Mucosa of descending colon (tissue), 3 donors: ENCODE results near the gene CNOT11. TPM values are rescaled to one million over a fixed set of nuclear protein-coding genes. Genes with fewer than 3 reads are reported as not detected.
"Not testable (repeated sequence)": the region's sequence is repeated elsewhere in the genome, so short reads cannot be mapped to it uniquely, and the experiment has no call there.

Experiments
- ATAC-seq: fragments of 200-7000 bp; cut with Tn5 transposase; one replicate; pipeline ENCODE4 v1.9.1; 2020; ENCODE audit warnings: mild to moderate bottlenecking, moderate library complexity
- DNase-seq, 3 donors: peaks; one replicate each; pipeline ENCODE4 v3.0.0-alpha.2; 2020
- H3K36me3 ChIP-seq: fragments of 200-600 bp; one replicate; pipeline ENCODE4 v1.8.0; 2021; ENCODE audit warnings: low read depth, mild to moderate bottlenecking
- H3K4me1 ChIP-seq: fragments of 200-600 bp; one replicate; pipeline ENCODE4 v1.8.0; 2021; ENCODE audit warnings: low read depth, mild to moderate bottlenecking
- H3K4me3 ChIP-seq: fragments of 200-600 bp; one replicate; pipeline ENCODE4 v1.8.0; 2021; ENCODE audit warnings: mild to moderate bottlenecking
- H3K9me3 ChIP-seq: fragments of 200-600 bp; one replicate; pipeline ENCODE4 v1.8.0; 2021; ENCODE audit warnings: mild to moderate bottlenecking
- intact Hi-C, 2 donors: fragments of 100-400 bp; cut with DNase I in 1 of 2; cut with micrococcal nuclease in 1 of 2; formaldehyde crosslinking; loops; one replicate each; pipeline versions ENCODE4 v1.11.0 to v1.11.1; 2022; cut with DNase I, micrococcal nuclease
- total RNA-seq, 3 donors: library from RNA; stranded (reverse); fragmentation: NEBNext Ultra II Directional in 2 of 3; extraction: Animal tissue kit (Norgen Biotek cat#: 25700) in 2 of 3; gene quantifications; one replicate each; pipeline versions ENCODE4 v1.2.1 to v1.2.4, GENCODE V29; 2021 to 2023
- TF ChIP-seq, protein P1 (sequence below): fragments of 200-600 bp; IDR thresholded peaks from one replicate; pipeline ENCODE4 v1.8.0; 2022; ENCODE audit warnings: antibody characterized with exemption, mild to moderate bottlenecking
- donor health status: DM: no; HTN: no; CAD: no; lungs with moderate emphysema.
- donor health status: DM: no; HTN: no; CAD: no.
- donor health status: DM: no; HTN: yes; CAD: no.

The CNOT11 gene
- total RNA-seq, 3 donors from 2014 or later, result 39.3 to 56.7 (median 54.4) TPM

- ATAC-seq (peak; percentile 36), DNase-seq (no peak)
- Histone ChIP-seq H3K36me3 (no peaks in the 10 kb centered on the region), H3K4me1 (no peaks in the 10 kb centered on the region), H3K4me3 (no peak overlapping the region), H3K9me3 (peaks cover 3% of the 10 kb centered on the region)
- TF ChIP-seq, protein P1, sequence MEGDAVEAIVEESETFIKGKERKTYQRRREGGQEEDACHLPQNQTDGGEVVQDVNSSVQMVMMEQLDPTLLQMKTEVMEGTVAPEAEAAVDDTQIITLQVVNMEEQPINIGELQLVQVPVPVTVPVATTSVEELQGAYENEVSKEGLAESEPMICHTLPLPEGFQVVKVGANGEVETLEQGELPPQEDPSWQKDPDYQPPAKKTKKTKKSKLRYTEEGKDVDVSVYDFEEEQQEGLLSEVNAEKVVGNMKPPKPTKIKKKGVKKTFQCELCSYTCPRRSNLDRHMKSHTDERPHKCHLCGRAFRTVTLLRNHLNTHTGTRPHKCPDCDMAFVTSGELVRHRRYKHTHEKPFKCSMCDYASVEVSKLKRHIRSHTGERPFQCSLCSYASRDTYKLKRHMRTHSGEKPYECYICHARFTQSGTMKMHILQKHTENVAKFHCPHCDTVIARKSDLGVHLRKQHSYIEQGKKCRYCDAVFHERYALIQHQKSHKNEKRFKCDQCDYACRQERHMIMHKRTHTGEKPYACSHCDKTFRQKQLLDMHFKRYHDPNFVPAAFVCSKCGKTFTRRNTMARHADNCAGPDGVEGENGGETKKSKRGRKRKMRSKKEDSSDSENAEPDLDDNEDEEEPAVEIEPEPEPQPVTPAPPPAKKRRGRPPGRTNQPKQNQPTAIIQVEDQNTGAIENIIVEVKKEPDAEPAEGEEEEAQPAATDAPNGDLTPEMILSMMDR, result no peak
- intact Hi-C loops, result no loop called here
Measured at GRCh38 chr2:101234169-101234938, 18.3 kb upstream of the CNOT11 start.

DNA sequence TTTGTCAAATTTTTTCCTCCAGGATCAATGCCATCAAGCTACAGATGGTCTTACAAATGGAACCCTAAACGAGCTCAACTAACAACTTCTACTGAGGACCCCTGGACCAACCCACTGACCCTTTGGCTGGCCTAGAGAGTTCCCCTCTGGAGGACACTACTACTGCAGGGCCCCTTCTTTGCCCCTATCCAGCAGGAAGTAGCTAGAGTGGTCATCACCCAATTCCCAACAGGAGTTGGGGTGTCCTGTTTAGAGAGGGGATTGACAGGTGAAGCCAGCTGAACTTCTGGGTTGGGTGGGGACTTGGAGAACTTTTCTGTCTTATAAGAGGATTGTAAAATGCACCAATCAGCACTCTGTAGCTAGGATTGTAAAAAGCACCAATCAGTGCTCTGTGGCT, 16.7 kb upstream of the CNOT11 start:
- H3K36me3 ChIP-seq, H3K4me3 ChIP-seq, H3K4me1 ChIP-seq, DNase-seq, intact Hi-C loops, ATAC-seq, H3K9me3 ChIP-seq: not testable (repeated sequence)

DNA sequence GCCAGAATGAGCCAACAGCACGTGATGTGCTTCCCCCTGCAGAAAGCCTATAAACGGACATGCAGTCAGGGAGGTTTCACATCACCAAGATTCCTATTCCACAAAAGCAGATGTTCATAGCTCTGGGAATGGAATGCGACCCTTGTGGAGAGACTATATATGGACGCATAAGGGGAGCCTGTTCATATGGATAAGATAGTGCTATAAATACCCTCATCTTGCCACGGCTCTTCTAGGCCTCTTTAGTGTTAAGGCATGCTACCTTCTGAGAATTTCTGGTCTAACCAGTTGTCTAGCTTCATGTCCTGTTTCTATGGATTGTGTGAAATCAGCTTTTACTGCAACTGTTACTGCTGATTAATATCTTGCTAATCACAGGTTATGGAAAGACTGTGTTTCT, 14.7 kb upstream of the CNOT11 start:
- ATAC-seq, intact Hi-C loops, H3K9me3 ChIP-seq: not testable (repeated sequence)

GRCh38 chr2:101238930-101239759, 13.5 kb upstream of the CNOT11 start:
- TF ChIP-seq, protein P1, result no peak
- DNase-seq (peak in 2 of 3 donors; percentile 52 to 83), ATAC-seq (peak; percentile 93)
- Histone ChIP-seq H3K4me1 (peaks cover 12% of the 10 kb centered on the region), H3K36me3 (no peaks in the 10 kb centered on the region), H3K9me3 (peaks cover 3% of the 10 kb centered on the region), H3K4me3 (no peak overlapping the region)
- intact Hi-C loops, result no loop called here

More for the DNA sequence above, 14.7 kb upstream of the CNOT11 start:
- peaks cover 12% of the 10 kb centered on the region for H3K4me1 ChIP-seq
- H3K4me3 ChIP-seq, H3K36me3 ChIP-seq, DNase-seq: not testable (repeated sequence)

DNA sequence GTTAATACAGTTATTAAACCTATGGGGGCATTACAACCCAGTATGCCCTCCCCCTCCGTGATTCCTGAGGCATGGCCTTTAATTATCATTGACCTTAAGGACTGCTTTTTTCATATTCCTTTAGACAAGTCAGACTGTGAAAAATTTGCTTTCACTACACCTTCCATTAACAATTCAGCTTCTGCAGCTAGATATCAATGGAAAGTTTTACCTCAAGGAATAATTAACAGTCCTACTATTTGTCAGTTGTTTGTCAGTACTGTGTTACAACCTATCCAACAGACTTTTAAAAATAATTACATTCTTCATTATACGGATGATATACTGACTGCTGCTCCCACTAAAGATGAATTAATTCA, 12.9 kb upstream of the CNOT11 start:
- peaks cover 12% of the 10 kb centered on the region for H3K4me1 ChIP-seq
- intact Hi-C loops, H3K36me3 ChIP-seq, ATAC-seq, H3K9me3 ChIP-seq, DNase-seq, H3K4me3 ChIP-seq: not testable (repeated sequence)

GRCh38 chr2:101240694-101241093, 12.0 kb upstream of the CNOT11 start:
- ATAC-seq, intact Hi-C loops, DNase-seq, H3K9me3 ChIP-seq, H3K4me3 ChIP-seq, H3K36me3 ChIP-seq: not testable (repeated sequence)
- peaks cover 13% of the 10 kb centered on the region for H3K4me1 ChIP-seq
- TF ChIP-seq, protein P1, result peak; percentile 43

GRCh38 chr2:101241158-101241557, 11.5 kb upstream of the CNOT11 start:
- Histone ChIP-seq H3K4me3 (no peak overlapping the region), H3K36me3 (no peaks in the 10 kb centered on the region), H3K9me3 (peaks cover 3% of the 10 kb centered on the region), H3K4me1 (peaks cover 15% of the 10 kb centered on the region)
- TF ChIP-seq, protein P1, result no peak
- ATAC-seq (no peak), DNase-seq (no peak)
- intact Hi-C loops, result no loop called here

- DNase-seq, intact Hi-C loops, H3K4me3 ChIP-seq, H3K36me3 ChIP-seq, H3K9me3 ChIP-seq, ATAC-seq: not testable (repeated sequence)
- peaks cover 15% of the 10 kb centered on the region for H3K4me1 ChIP-seq
Measured at GRCh38 chr2:101244373-101244772, 8.3 kb upstream of the CNOT11 start.

DNA sequence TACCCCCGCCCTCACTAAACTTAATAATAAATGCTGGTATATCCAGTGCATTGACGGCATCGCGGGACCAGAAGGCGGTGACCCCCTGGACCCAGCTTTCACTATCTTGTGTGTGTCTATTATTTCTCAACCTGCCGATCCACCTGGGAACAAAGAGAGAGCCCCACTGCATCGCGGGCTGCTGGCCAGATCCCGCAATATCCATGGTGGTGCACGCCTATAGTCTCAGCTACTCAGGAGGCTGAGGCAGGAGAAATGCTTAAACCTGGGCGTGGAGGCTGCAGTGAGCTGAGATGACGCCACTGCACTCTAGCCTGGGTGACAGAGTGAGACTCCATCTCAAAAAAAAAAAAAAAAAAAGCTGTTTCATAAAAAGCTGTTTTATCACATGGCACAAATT, 7.8 kb upstream of the CNOT11 start:
- H3K4me1 ChIP-seq, result peaks cover 14% of the 10 kb centered on the region
- intact Hi-C loops, ATAC-seq, H3K9me3 ChIP-seq, H3K36me3 ChIP-seq, H3K4me3 ChIP-seq: not testable (repeated sequence)
- DNase-seq, result peak in 1 of 3 donors; percentile 39

DNA sequence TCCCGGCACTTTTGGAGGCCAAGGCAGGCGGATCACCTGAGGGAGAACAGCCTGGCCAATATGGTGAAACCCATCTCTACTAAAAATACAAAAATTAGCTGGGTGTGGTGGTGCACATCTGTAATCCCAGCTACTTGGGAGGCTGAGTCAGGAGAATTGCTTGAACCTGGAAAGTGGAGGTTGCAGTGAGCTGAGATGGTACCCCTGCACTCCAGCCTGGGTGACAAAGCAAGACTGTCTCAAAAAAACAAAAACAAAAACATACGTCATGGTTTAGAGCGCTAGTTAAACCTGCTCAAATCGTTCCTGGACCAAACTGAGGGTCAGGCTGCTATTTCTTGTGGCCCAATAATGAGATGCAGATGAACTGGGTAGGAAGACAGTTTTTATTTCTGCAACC, 7.2 kb upstream of the CNOT11 start:
- DNase-seq, H3K36me3 ChIP-seq, H3K4me3 ChIP-seq, intact Hi-C loops, H3K9me3 ChIP-seq, ATAC-seq, H3K4me1 ChIP-seq: not testable (repeated sequence)
